ENCODE results near the gene FKBP4. TPM values are rescaled to one million over a fixed set of nuclear protein-coding genes. Genes with fewer than 3 reads are reported as not detected.

Gene FKBP4
- total RNA-seq, 1 donor from 2014 or later, result 81.6 TPM

GRCh38 chr12:2836574-2836973 is 41.8 kb downstream of the FKBP4 start:
- Histone ChIP-seq H3K4me3 (ENCODE audit: low read depth, low read length) (no peak overlapping the region), H3K27me3 (ENCODE audit: control insufficient read depth, insufficient read depth, low read length) (peaks cover 1% of the 10 kb centered on the region), H3K36me3 (ENCODE audit: control insufficient read depth, insufficient read depth, low read length) (no peaks in the 10 kb centered on the region)
- DNase-seq (ENCODE audit: low read depth) (no peak), FAIRE-seq (peak; percentile 50)
- TF ChIP-seq CTCF (IDR thresholded peaks at IDR 0.05; ENCODE audit: insufficient read depth, low read length, severe bottlenecking), result no peak

GRCh38 chr12:2841056-2841650 is 46.4 kb downstream of the FKBP4 start:
- H3K36me3 ChIP-seq (ENCODE audit: control insufficient read depth, insufficient read depth, low read length), result peaks cover 2% of the 10 kb centered on the region
- H3K27me3 ChIP-seq (ENCODE audit: control insufficient read depth, insufficient read depth, low read length), result no peaks in the 10 kb centered on the region
- DNase-seq (ENCODE audit: low read depth), result no peak
- TF ChIP-seq CTCF (IDR thresholded peaks at IDR 0.05; ENCODE audit: insufficient read depth, low read length, severe bottlenecking), result no peak
- no peak for FAIRE-seq
- no peak overlapping the region for H3K4me3 ChIP-seq (ENCODE audit: low read depth, low read length)

- H3K36me3 ChIP-seq (ENCODE audit: control insufficient read depth, insufficient read depth, low read length), result peaks cover 2% of the 10 kb centered on the region
Observed at GRCh38 chr12:2842948-2843347, 48.2 kb downstream of the FKBP4 start.

GRCh38 chr12:2844786-2845185 is 50.0 kb downstream of the FKBP4 start:
- peaks cover 2% of the 10 kb centered on the region for H3K36me3 ChIP-seq (ENCODE audit: control insufficient read depth, insufficient read depth, low read length)
- no peak for TF ChIP-seq CTCF (IDR thresholded peaks at IDR 0.05; ENCODE audit: insufficient read depth, low read length, severe bottlenecking)
- FAIRE-seq (no peak), DNase-seq (ENCODE audit: low read depth) (no peak)
- H3K4me3 ChIP-seq (ENCODE audit: low read depth, low read length), result no peak overlapping the region
- no peaks in the 10 kb centered on the region for H3K27me3 ChIP-seq (ENCODE audit: control insufficient read depth, insufficient read depth, low read length)

More at GRCh38 chr12:2842948-2843347, 48.2 kb downstream of the FKBP4 start:
- TF ChIP-seq CTCF (IDR thresholded peaks at IDR 0.05; ENCODE audit: insufficient read depth, low read length, severe bottlenecking), result no peak
- Histone ChIP-seq H3K4me3 (ENCODE audit: low read depth, low read length) (no peak overlapping the region), H3K27me3 (ENCODE audit: control insufficient read depth, insufficient read depth, low read length) (no peaks in the 10 kb centered on the region)
- peak; percentile 40 for FAIRE-seq
- DNase-seq (ENCODE audit: low read depth), result no peak

GRCh38 chr12:2845280-2845679 is 50.5 kb downstream of the FKBP4 start:
- DNase-seq (ENCODE audit: low read depth) (no peak), FAIRE-seq (no peak)
- Histone ChIP-seq H3K27me3 (ENCODE audit: control insufficient read depth, insufficient read depth, low read length) (no peaks in the 10 kb centered on the region), H3K4me3 (ENCODE audit: low read depth, low read length) (no peak overlapping the region), H3K36me3 (ENCODE audit: control insufficient read depth, insufficient read depth, low read length) (peaks cover 2% of the 10 kb centered on the region)
- no peak for TF ChIP-seq CTCF (IDR thresholded peaks at IDR 0.05; ENCODE audit: insufficient read depth, low read length, severe bottlenecking)

GRCh38 chr12:2851931-2852330 is 57.2 kb downstream of the FKBP4 start:
- no peak for TF ChIP-seq CTCF (IDR thresholded peaks at IDR 0.05; ENCODE audit: insufficient read depth, low read length, severe bottlenecking)
- Histone ChIP-seq H3K36me3 (ENCODE audit: control insufficient read depth, insufficient read depth, low read length) (no peaks in the 10 kb centered on the region), H3K4me3 (ENCODE audit: low read depth, low read length) (no peak overlapping the region), H3K27me3 (ENCODE audit: control insufficient read depth, insufficient read depth, low read length) (no peaks in the 10 kb centered on the region)
- DNase-seq (ENCODE audit: low read depth) (no peak), FAIRE-seq (no peak)

All from bronchial epithelial cell (primary cell).